HepG2 (cell line): Measurements from ENCODE around the gene SP6. TPM values are rescaled to one million over a fixed set of nuclear protein-coding genes. Genes with fewer than 3 reads are reported as not detected.

Experiments used
- ATAC-seq: fragments of 200-7000 bp; cut with Tn5 transposase; 3 replicates; pipeline ENCODE4 v1.9.1; 2020; ENCODE audit warnings: mild to moderate bottlenecking, moderate library complexity
- BruUV-seq: library from RNA; stranded (reverse); fragments of 400-500 nt; replicated peaks from 2 replicates; lab custom pipeline; 2021; lab: Mats Ljungman, UMichigan
- CTCF ChIA-PET: fragments of 300-600 bp; formaldehyde crosslinking; extraction: SDS; loops from one replicate; lab custom pipeline; 2021; ENCODE audit warnings: low total read pairs, inconsistent platforms, low intra/inter-chr PET ratio; lab: Yijun Ruan, JAX
- POLR2A ChIA-PET: fragments of 350-600 bp; sonication (Branson Sonifier 250); formaldehyde crosslinking; loops from one replicate; lab custom pipeline; 2020; ENCODE audit warnings: antibody characterized with exemption, inconsistent platforms; lab: Yijun Ruan, JAX
- DNase-seq: peaks from one replicate; pipeline ENCODE4 v3.0.0-alpha.2; 2015; ENCODE audit warnings: low spot score
- FAIRE-seq: peaks from 3 replicates; lab custom pipeline; 2011; peaks lifted over from hg19 to GRCh38; lab: Jason Lieb, UNC
- H2AFZ ChIP-seq: one replicate; pipeline ENCODE4 v1.6.1; 2011; ENCODE audit warnings: low read length, inconsistent platforms
- H3K27ac ChIP-seq: fragments of 300-600 bp; 3 replicates; pipeline ENCODE4 v1.8.0; 2011; ENCODE audit warnings: mixed run types, mild to moderate bottlenecking, mixed read lengths, low read length, inconsistent platforms; ENCODE audit not compliant: insufficient read depth; ENCODE audit errors: extremely low read length
- H3K27me3 ChIP-seq, 2 experiments: fragments of 200-600 bp in 1 of 2; 2 replicates in 1 of 2; 3 replicates in 1 of 2; pipeline versions ENCODE4 v1.6.0 to v1.8.0; 2011; ENCODE audit warnings: low read length in 2 of 2, mild to moderate bottlenecking in 2 of 2, moderate library complexity in 2 of 2, inconsistent platforms in 1 of 2; ENCODE audit not compliant: insufficient read depth in 2 of 2, control insufficient read depth in 1 of 2
- H3K36me3 ChIP-seq, 2 experiments: fragments of 200-600 bp in 1 of 2; replicated peaks in 1 of 2; 2 replicates in 1 of 2; 3 replicates in 1 of 2; pipeline versions ENCODE4 v1.5.1 to v1.8.0; 2011; ENCODE audit warnings: low read length in 2 of 2, inconsistent platforms in 1 of 2; ENCODE audit not compliant: insufficient read depth in 2 of 2, control insufficient read depth in 1 of 2
- H3K4me1 ChIP-seq: 2 replicates; pipeline ENCODE4 v1.5.1; 2012; ENCODE audit warnings: low read length, inconsistent platforms; ENCODE audit not compliant: insufficient read depth
- H3K4me2 ChIP-seq: 2 replicates; pipeline ENCODE4 v1.6.0; 2011; ENCODE audit warnings: low read depth, low read length, inconsistent platforms
- H3K4me3 ChIP-seq, 3 experiments: fragments of 200-600 bp in 1 of 3; sonication (generic), shearing (Covaris generic) in 1 of 3; replicated peaks in 1 of 3; 2 replicates each; pipeline ENCODE4 v1.5.1; 2011 to 2016; ENCODE audit warnings: low read length in 3 of 3, inconsistent platforms in 2 of 3, low read depth in 2 of 3, mild to moderate bottlenecking in 2 of 3, control low read depth in 1 of 3, mixed read lengths in 1 of 3; ENCODE audit not compliant: insufficient read depth in 1 of 3
- H3K79me2 ChIP-seq: one replicate; pipeline ENCODE4 v1.6.1; 2011; ENCODE audit warnings: low read length, inconsistent platforms; ENCODE audit not compliant: insufficient read depth
- H3K9ac ChIP-seq: 2 replicates; pipeline ENCODE4 v1.6.0; 2011; ENCODE audit warnings: mild to moderate bottlenecking, low read depth, low read length, inconsistent platforms; ENCODE audit not compliant: insufficient read depth
- H3K9me3 ChIP-seq: 2 replicates; pipeline ENCODE4 v1.5.1; 2012; ENCODE audit warnings: mild to moderate bottlenecking, low read length
- H4K20me1 ChIP-seq: 2 replicates; pipeline ENCODE4 v1.6.0; 2011; ENCODE audit warnings: inconsistent platforms, mild to moderate bottlenecking, low read length, moderate library complexity; ENCODE audit not compliant: insufficient read depth
- BCLAF1 ChIP-seq: fragments of 450-650 bp; IDR thresholded peaks from 2 replicates; pipeline ENCODE4 v1.6.1; 2017; ENCODE audit warnings: mild to moderate bottlenecking
- CBX1 ChIP-seq: IDR thresholded peaks from one replicate; pipeline ENCODE4 v1.6.1; 2016; ENCODE audit warnings: antibody characterized with exemption, low read depth
- CBX2 ChIP-seq, 2 experiments: fragments of 200-600 bp in 1 of 2; sonication (generic); formaldehyde crosslinking in 1 of 2; IDR thresholded peaks; 2 replicates each; pipeline versions ENCODE4 v1.7.0 to v1.8.1; 2018 to 2022; ENCODE audit warnings: low read depth in 2 of 2, low read length in 1 of 2, mild to moderate bottlenecking in 1 of 2, missing genetic modification reagents in 1 of 2
- CCDC6 ChIP-seq: sonication (generic); formaldehyde crosslinking; IDR thresholded peaks from 2 replicates; pipeline ENCODE4 v1.8.1; 2022; ENCODE audit warnings: mild to moderate bottlenecking, missing genetic modification reagents, moderate library complexity
- CHCHD3 ChIP-seq: sonication (generic); formaldehyde crosslinking; IDR thresholded peaks from 2 replicates; pipeline ENCODE4 v1.8.0; 2022; ENCODE audit warnings: mild to moderate bottlenecking, missing genetic modification reagents, moderate library complexity
- IKZF5 ChIP-seq: IDR thresholded peaks from 2 replicates; pipeline ENCODE4 v1.6.1; 2018; ENCODE audit warnings: missing genetic modification reagents, mild to moderate bottlenecking, missing compliant biosample characterization
- PAF1 ChIP-seq: IDR thresholded peaks from 2 replicates; pipeline ENCODE4 v1.6.1; 2016; ENCODE audit warnings: missing genetic modification reagents, missing compliant biosample characterization
- PRDM10 ChIP-seq: sonication (generic); formaldehyde crosslinking; IDR thresholded peaks from 2 replicates; pipeline ENCODE4 v1.4.0; 2020; ENCODE audit warnings: low read depth, missing genetic modification reagents
- SP4 ChIP-seq: sonication (generic); formaldehyde crosslinking; IDR thresholded peaks from 2 replicates; pipeline ENCODE4 v1.8.1; 2023; ENCODE audit warnings: mild to moderate bottlenecking, missing genetic modification reagents
- SSRP1 ChIP-seq: IDR thresholded peaks from 2 replicates; pipeline ENCODE4 v1.6.1; 2016; ENCODE audit warnings: control low read depth
- ZBTB34 ChIP-seq: sonication (generic); formaldehyde crosslinking; IDR thresholded peaks from 2 replicates; pipeline ENCODE4 v1.8.0; 2022; ENCODE audit warnings: mild to moderate bottlenecking, missing genetic modification reagents
- ZNF143 ChIP-seq: sonication (generic); formaldehyde crosslinking; IDR thresholded peaks from 2 replicates; pipeline ENCODE4 v1.4.0; 2020; ENCODE audit warnings: missing genetic modification reagents
- ZNF292 ChIP-seq: sonication (generic); formaldehyde crosslinking; IDR thresholded peaks from 2 replicates; pipeline ENCODE4 v1.8.1; 2022; ENCODE audit warnings: mild to moderate bottlenecking, low read depth, missing genetic modification reagents, borderline replicate concordance
- ZNF713 ChIP-seq: sonication (generic); formaldehyde crosslinking; IDR thresholded peaks from 2 replicates; pipeline ENCODE4 v1.4.0; 2020; ENCODE audit warnings: mild to moderate bottlenecking, missing genetic modification reagents
- ZNF747 ChIP-seq: sonication (generic); formaldehyde crosslinking; IDR thresholded peaks from 2 replicates; pipeline ENCODE4 v1.8.1; 2023; ENCODE audit warnings: missing genetic modification reagents, mild to moderate bottlenecking, borderline replicate concordance
- ZNF772 ChIP-seq: sonication (generic); formaldehyde crosslinking; IDR thresholded peaks from 2 replicates; pipeline ENCODE4 v1.5.0; 2020; ENCODE audit warnings: mild to moderate bottlenecking, missing genetic modification reagents
- WGBS: methylation state at CpG from one replicate; pipeline ENCODE4 v1.1.6; 2017; ENCODE audit warnings: low lambda C conversion rate; 5-methylcytosine and 5-hydroxymethylcytosine counted together
- in situ Hi-C: cut with HindIII; loops from 2 replicates; pipeline ENCODE4 v1.10.0; 2017; ENCODE audit warnings: low pct_unique_long_range_greater_than_20kb; ENCODE audit not compliant: extremely low pct_ligation_motif_present
- intact Hi-C: fragments of 100-400 bp; cut with micrococcal nuclease; formaldehyde crosslinking; loops from one replicate; pipeline ENCODE4 v1.10.0; 2022; ENCODE audit not compliant: unreplicated experiment
- polyA plus RNA-seq, 8 experiments: library from polyadenylated mRNA; depleted of rRNA in 3 of 8; stranded (reverse) in 7 of 8; unstranded in 1 of 8; fragments of >200 nt; fragmentation: Illumina TruSeq in 4 of 8; extraction: Trizol in 4 of 8; gene quantifications; 2 replicates each; pipeline versions ENCODE4 v1.2.1 to v1.2.3, GENCODE V29; 2011 to 2016; ENCODE audit warnings: low read depth in 4 of 8, missing spikeins in 1 of 8, mixed read lengths in 1 of 8; ENCODE audit not compliant: insufficient read depth in 1 of 8
- total RNA-seq, 5 experiments: library from RNA; depleted of rRNA; stranded (reverse); fragments of >200 nt; fragmentation: Illumina TruSeq; extraction: Trizol; gene quantifications; 2 replicates each; pipeline ENCODE4 v1.2.3, GENCODE V29; 2016; ENCODE audit warnings: low read depth in 1 of 5

The SP6 gene
- total and polyA plus RNA-seq, 2 of the 13 experiments (the other 11 are each of a cell fraction or from before 2014, with no cell fraction given) = 0.07 TPM

- in situ Hi-C loops = no loop called here
- H3K79me2 ChIP-seq = no peaks in the 10 kb centered on the region
- H3K27me3 ChIP-seq = peaks cover 5 to 56% of the 10 kb centered on the region in 2 experiments; a peak in 4 of 5 replicates
- no peak for DNase-seq
- no peak overlapping the region for H2AFZ ChIP-seq
- ChIA-PET POLR2A (no interaction called here), CTCF (no interaction called here)
- H3K4me2 ChIP-seq = no peak overlapping the region
- H3K36me3 ChIP-seq = no peaks in the 10 kb centered on the region
- H3K4me3 ChIP-seq = no peak overlapping the region
- H3K9ac ChIP-seq = no peak overlapping the region
- BruUV-seq = no TSS peak
- H3K4me1 ChIP-seq = peaks cover 19% of the 10 kb centered on the region
- TF ChIP-seq ZNF292 = no peak
- TF ChIP-seq BCLAF1 = no peak
- TF ChIP-seq ZNF713 (CRISPR knock-in tag) = no peak
- TF ChIP-seq CHCHD3 (CRISPR knock-in tag) = no peak
- TF ChIP-seq IKZF5 (CRISPR knock-in tag) = no peak
- TF ChIP-seq CBX2 (IDR thresholded peaks at IDR 0.05; ENCODE audit: low read depth, low read length) = no peak
- TF ChIP-seq CBX2 (CRISPR knock-in tag; IDR thresholded peaks at IDR 0.05; ENCODE audit: low read depth) = no peak
- no peak for TF ChIP-seq CCDC6 (CRISPR knock-in tag)
- no peak for TF ChIP-seq CBX1
- no peak for TF ChIP-seq ZBTB34 (CRISPR knock-in tag)
- TF ChIP-seq SSRP1 = no peak
- TF ChIP-seq SP4 (CRISPR knock-in tag) = no peak
- TF ChIP-seq ZNF747 (CRISPR knock-in tag) = no peak
- TF ChIP-seq ZNF772 (CRISPR knock-in tag) = no peak
- TF ChIP-seq ZNF143 = no peak
- TF ChIP-seq PRDM10 (CRISPR knock-in tag) = no peak
- TF ChIP-seq PAF1 (CRISPR knock-in tag) = no peak
- TF ChIP-seq, all 625 proteins: peak for 0
- Histone ChIP-seq H3K27ac (no peak overlapping the region), H4K20me1 (no peaks in the 10 kb centered on the region), H3K9me3 (no peaks in the 10 kb centered on the region)
- intact Hi-C loops = no loop called here
- 11% methylated on average over 9 of the region's 9 CpGs for WGBS
- FAIRE-seq = no peak
- no peak; the same call in 2 of the 3 replicates for ATAC-seq
Observed at GRCh38 chr17:47877368-47878034, 26.5 kb upstream of the SP6 start.
